ENCODE results near the gene IGF1R.

IGF1R gene

GRCh38 chr15:98708037-98708590 lies 59.8 kb downstream of the IGF1R start:
- no peak for DNase-seq

DNA sequence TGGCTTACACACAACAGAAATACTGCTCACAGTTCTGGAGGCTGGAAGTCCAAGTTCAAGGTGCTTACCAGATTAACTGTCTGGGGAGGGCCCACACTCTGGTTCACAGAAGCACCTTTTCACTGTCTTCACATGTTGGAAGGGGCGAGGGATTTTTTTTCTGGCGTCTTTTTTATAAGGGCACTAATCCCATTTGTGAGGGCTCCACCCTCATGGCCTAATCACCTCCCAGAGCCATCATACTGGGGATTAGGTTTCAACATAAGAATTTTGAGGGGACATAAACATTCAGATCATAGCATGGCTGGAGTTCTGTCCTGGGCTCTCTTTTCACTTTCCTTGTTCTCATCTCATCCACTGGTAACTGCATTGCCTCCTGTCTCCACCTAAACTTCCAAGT lies 63.5 kb downstream of the IGF1R start:
- DNase-seq = no peak

GRCh38 chr15:98712845-98713584 lies 64.7 kb downstream of the IGF1R start:
- DNase-seq = no peak

GRCh38 chr15:98713585-98714001 lies 65.3 kb downstream of the IGF1R start:
- peak; percentile 6 for DNase-seq

GRCh38 chr15:98714922-98715321 lies 66.6 kb downstream of the IGF1R start:
- DNase-seq = no peak

DNA sequence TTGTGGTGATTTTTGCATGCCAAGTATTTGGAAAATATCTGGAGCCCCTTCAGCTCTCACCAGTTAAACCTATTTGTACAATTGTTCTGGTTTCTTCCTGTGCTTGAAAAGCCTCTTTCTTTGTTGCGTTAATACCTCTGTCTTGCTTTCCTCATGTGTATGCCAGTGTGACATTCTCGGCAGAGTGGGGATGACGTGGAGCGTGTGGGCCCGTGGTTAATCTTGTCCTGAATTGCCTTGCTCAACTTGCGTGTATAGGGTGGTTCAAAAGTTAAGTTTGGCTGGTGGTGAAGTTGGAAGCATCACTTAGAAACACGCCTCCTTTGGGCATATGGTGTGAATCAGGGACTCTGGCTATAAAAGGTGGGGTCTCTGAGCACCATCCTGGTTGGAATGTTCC lies 67.1 kb downstream of the IGF1R start:
- DNase-seq = no peak

GRCh38 chr15:98715890-98716443 lies 67.6 kb downstream of the IGF1R start:
- no peak for DNase-seq

GRCh38 chr15:98717371-98717770 lies 69.0 kb downstream of the IGF1R start:
- no peak for DNase-seq

GRCh38 chr15:98717942-98718341 lies 69.6 kb downstream of the IGF1R start:
- DNase-seq = no peak

- no peak for DNase-seq
These were observed 70.2 kb downstream of the IGF1R start for GRCh38 chr15:98718426-98719136.

GRCh38 chr15:98719137-98719740 lies 70.9 kb downstream of the IGF1R start:
- DNase-seq = no peak

- DNase-seq = no peak
These were observed 71.7 kb downstream of the IGF1R start for GRCh38 chr15:98720031-98720430.

- DNase-seq = no peak
These were observed 72.5 kb downstream of the IGF1R start for GRCh38 chr15:98720577-98721565.

DNA sequence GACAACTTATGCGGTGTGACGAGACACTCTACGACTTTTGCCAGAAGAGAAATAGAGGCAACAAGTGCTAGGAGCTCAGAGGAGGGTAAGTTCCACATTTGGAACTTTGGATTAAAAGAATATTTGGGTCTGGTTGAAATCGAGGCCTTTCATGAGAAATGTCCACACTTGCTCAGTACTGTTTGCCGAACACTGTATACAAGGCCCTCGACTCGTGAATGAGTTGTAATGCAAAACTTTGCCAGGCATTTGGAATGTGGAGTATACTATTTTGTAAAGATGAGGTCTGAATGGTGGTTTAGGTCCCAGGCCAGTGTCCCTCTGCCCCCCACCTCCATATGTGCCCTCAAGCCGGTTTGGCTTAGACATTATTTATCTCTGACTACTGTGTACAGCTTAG lies 73.9 kb downstream of the IGF1R start:
- DNase-seq = no peak

DNA sequence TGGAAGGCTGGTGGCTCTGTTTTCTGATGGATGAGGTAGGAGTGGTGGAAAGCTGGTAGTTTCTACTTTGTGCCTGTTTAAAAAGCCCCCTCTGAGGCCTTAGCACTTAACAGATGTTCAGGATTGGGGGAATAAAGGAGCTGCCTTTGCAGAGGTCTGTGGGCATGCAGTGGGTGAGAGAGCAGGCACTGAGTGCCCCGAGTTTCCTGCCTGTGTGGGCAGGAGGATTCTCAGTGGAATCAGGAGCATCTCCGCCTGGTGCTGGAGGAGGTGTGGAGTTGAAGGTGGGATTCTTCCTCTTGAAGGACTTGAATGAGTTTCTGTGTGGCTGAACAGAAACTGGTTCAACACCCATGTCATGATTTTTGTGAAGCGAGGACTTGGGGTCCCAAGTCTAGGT lies 74.3 kb downstream of the IGF1R start:
- no peak for DNase-seq

DNA sequence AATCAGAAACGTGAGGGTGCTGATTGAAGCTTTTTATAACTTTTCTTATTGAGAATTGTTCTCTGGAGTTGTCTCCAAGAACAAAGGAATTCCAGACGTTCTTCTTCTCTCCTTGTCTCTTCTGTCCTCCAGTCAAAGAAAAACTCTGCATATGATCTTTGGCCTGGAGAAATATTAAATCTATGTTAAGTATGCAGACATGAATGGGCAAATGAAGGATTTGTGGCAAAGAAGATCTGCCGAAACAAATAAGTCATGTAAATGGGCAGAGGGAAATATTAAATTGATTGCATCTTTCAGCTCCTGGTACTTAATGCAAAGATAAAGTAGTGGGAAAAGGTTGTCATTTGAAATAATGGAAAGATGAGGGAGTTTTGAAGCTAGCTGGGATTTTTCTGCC lies 74.9 kb downstream of the IGF1R start:
- no peak for DNase-seq

- DNase-seq = no peak
These were observed 75.7 kb downstream of the IGF1R start for GRCh38 chr15:98724048-98724447.

GRCh38 chr15:98724494-98724893 lies 76.2 kb downstream of the IGF1R start:
- no peak for DNase-seq

GRCh38 chr15:98725874-98726273 lies 77.5 kb downstream of the IGF1R start:
- no peak for DNase-seq

GRCh38 chr15:98727115-98728040 lies 79.0 kb downstream of the IGF1R start:
- no peak for DNase-seq
